Measurements from ENCODE around the gene CENPS.

- TF ChIP-seq CTCF (IDR thresholded peaks at IDR 0.05; ENCODE audit: poor library complexity) (no peak), EZH2 (IDR thresholded peaks at IDR 0.05; ENCODE audit: borderline replicate concordance) (no peak)
These were observed 30.2 kb upstream of the CENPS start for GRCh38 chr1:10400013-10400412.

Measured in hepatocyte (in vitro differentiated cells).